PC-3 (cell line): ENCODE data around the gene GRIN2A.

Experiments
- CTCF ChIP-seq: fragments of 300-600 bp; sonication (generic); conservative IDR thresholded peaks from 2 replicates; pipeline ENCODE4 v1.5.1; 2017; ENCODE audit warnings: antibody characterized with exemption, low read depth, mild to moderate bottlenecking, low read length
- EZH2 ChIP-seq: fragments of 300-600 bp; sonication (generic); IDR thresholded peaks from one replicate; pipeline ENCODE4 v1.6.1; 2017; ENCODE audit warnings: antibody characterized with exemption, mild to moderate bottlenecking, low read length; ENCODE audit not compliant: unreplicated experiment
- EZH2phosphoT487 ChIP-seq: fragments of 300-600 bp; sonication (generic); IDR thresholded peaks from 2 replicates; pipeline ENCODE4 v1.6.1; 2018; ENCODE audit warnings: mild to moderate bottlenecking, antibody characterized with exemption, low read length, borderline replicate concordance

- TF ChIP-seq CTCF (peak; percentile 32; the same call in 1 of the 2 replicates), EZH2phosphoT487 (no peak), EZH2 (no peak)
Measured at GRCh38 chr16:10202649-10203048, 20.4 kb upstream of the GRIN2A start.
